H9 (cell line): ENCODE data around the gene AKAP17A. TPM values are rescaled to one million over a fixed set of nuclear protein-coding genes. Genes with fewer than 3 reads are reported as not detected.

Experiments
- DNase-seq: peaks from one replicate; pipeline ENCODE4 v3.0.0-alpha.2; 2017
- H2AFZ ChIP-seq: one replicate; pipeline ENCODE4 v1.6.1; 2013; ENCODE audit warnings: mild to moderate bottlenecking, low read length, control low read depth, moderate library complexity
- H2AK5ac ChIP-seq: 2 replicates; pipeline ENCODE4 v1.6.1; 2013; ENCODE audit warnings: low read length, control low read depth, mixed read lengths; ENCODE audit not compliant: insufficient read length
- H2BK120ac ChIP-seq: one replicate; pipeline ENCODE4 v1.6.1; 2013; ENCODE audit warnings: low read depth, mild to moderate bottlenecking, low read length, control low read depth, inconsistent platforms; ENCODE audit not compliant: poor library complexity, severe bottlenecking
- H2BK12ac ChIP-seq: 2 replicates; pipeline ENCODE4 v1.6.1; 2013; ENCODE audit warnings: low read length, control low read depth, mixed read lengths, low read depth; ENCODE audit not compliant: insufficient read length
- H2BK15ac ChIP-seq: 2 replicates; pipeline ENCODE4 v1.6.1; 2013; ENCODE audit warnings: low read depth, low read length, control low read depth
- H2BK20ac ChIP-seq: one replicate; pipeline ENCODE4 v1.6.1; 2013; ENCODE audit warnings: low read depth, mild to moderate bottlenecking, low read length, control low read depth, inconsistent platforms; ENCODE audit not compliant: poor library complexity, severe bottlenecking
- H2BK5ac ChIP-seq: 2 replicates; pipeline ENCODE4 v1.6.1; 2013; ENCODE audit warnings: low read length, control low read depth, mixed read lengths; ENCODE audit not compliant: insufficient read length
- H3K14ac ChIP-seq: 2 replicates; pipeline ENCODE4 v1.6.1; 2013; ENCODE audit warnings: low read length, control low read depth; ENCODE audit not compliant: insufficient read depth
- H3K18ac ChIP-seq: 2 replicates; pipeline ENCODE4 v1.6.1; 2013; ENCODE audit warnings: low read depth, mild to moderate bottlenecking, mixed read lengths, low read length, control low read depth; ENCODE audit not compliant: insufficient read length
- H3K23ac ChIP-seq: 2 replicates; pipeline ENCODE4 v1.6.1; 2013; ENCODE audit warnings: low read length, control low read depth, mixed read lengths, low read depth; ENCODE audit not compliant: insufficient read length
- H3K23me2 ChIP-seq: 2 replicates; pipeline ENCODE4 v1.6.1; 2013; ENCODE audit warnings: low read depth, mild to moderate bottlenecking, mixed read lengths, low read length, control low read depth; ENCODE audit not compliant: insufficient read length, poor library complexity, severe bottlenecking
- H3K27ac ChIP-seq: 2 replicates; pipeline ENCODE4 v1.5.1; 2013; ENCODE audit warnings: low read length, control low read depth, mixed read lengths, low read depth; ENCODE audit not compliant: insufficient read length
- H3K27me3 ChIP-seq: 2 replicates; pipeline ENCODE4 v1.6.1; 2013; ENCODE audit warnings: low read length, control low read depth, inconsistent platforms; ENCODE audit not compliant: insufficient read depth
- H3K4ac ChIP-seq: 2 replicates; pipeline ENCODE4 v1.6.1; 2013; ENCODE audit warnings: low read depth, mild to moderate bottlenecking, control low read depth, inconsistent platforms, low read length, moderate library complexity
- H3K4me1 ChIP-seq: 2 replicates; pipeline ENCODE4 v1.6.1; 2013; ENCODE audit warnings: low read length, control low read depth, inconsistent platforms; ENCODE audit not compliant: insufficient read depth
- H3K4me2 ChIP-seq: 2 replicates; pipeline ENCODE4 v1.6.1; 2013; ENCODE audit warnings: low read length, control low read depth, mixed read lengths; ENCODE audit not compliant: insufficient read length, insufficient read depth
- H3K56ac ChIP-seq: 2 replicates; pipeline ENCODE4 v1.6.1; 2013; ENCODE audit warnings: low read depth, mild to moderate bottlenecking, mixed read lengths, low read length, control low read depth; ENCODE audit not compliant: insufficient read length
- H3K79me1 ChIP-seq: 2 replicates; pipeline ENCODE4 v1.6.1; 2013; ENCODE audit warnings: low read depth, mild to moderate bottlenecking, moderate library complexity, low read length, control low read depth, inconsistent platforms; ENCODE audit not compliant: insufficient read depth, poor library complexity, severe bottlenecking
- H3K79me2 ChIP-seq: 2 replicates; pipeline ENCODE4 v1.6.1; 2013; ENCODE audit warnings: low read length, control low read depth, inconsistent platforms; ENCODE audit not compliant: insufficient read depth
- H3K9ac ChIP-seq: 2 replicates; pipeline ENCODE4 v1.6.1; 2013; ENCODE audit warnings: low read length, control low read depth, mixed read lengths; ENCODE audit not compliant: insufficient read length; ENCODE audit errors: extremely low read depth
- H3K9me3 ChIP-seq: one replicate; pipeline ENCODE4 v1.6.1; 2013; ENCODE audit warnings: low read depth, low read length, inconsistent platforms; ENCODE audit not compliant: control insufficient read depth
- H3T11ph ChIP-seq: one replicate; pipeline ENCODE4 v1.6.1; 2013; ENCODE audit warnings: mild to moderate bottlenecking, low read length, control low read depth, inconsistent platforms
- H4K20me1 ChIP-seq: one replicate; pipeline ENCODE4 v1.6.1; 2013; ENCODE audit not compliant: control insufficient read depth, insufficient read length, insufficient read depth
- H4K5ac ChIP-seq: 2 replicates; pipeline ENCODE4 v1.6.1; 2013; ENCODE audit warnings: low read depth, mild to moderate bottlenecking, mixed read lengths, low read length, control low read depth; ENCODE audit not compliant: insufficient read length
- H4K8ac ChIP-seq: replicated peaks from 2 replicates; pipeline ENCODE4 v1.6.1; 2013; ENCODE audit warnings: low read length, control low read depth, mixed read lengths, low read depth; ENCODE audit not compliant: insufficient read length
- H4K91ac ChIP-seq: 2 replicates; pipeline ENCODE4 v1.6.1; 2013; ENCODE audit warnings: low read depth, mild to moderate bottlenecking, moderate library complexity, mixed read lengths, low read length, control low read depth; ENCODE audit not compliant: insufficient read length
- H3K27ac Mint-ChIP-seq, 3 experiments: 2 replicates in 2 of 3; 3 replicates in 1 of 3; pipeline ENCODE4 v1.8.0; 2020 to 2021; ENCODE audit warnings: mixed read lengths in 3 of 3, mild to moderate bottlenecking in 1 of 3, moderate library complexity in 1 of 3
- H3K27me3 Mint-ChIP-seq: 2 replicates; pipeline ENCODE4 v1.8.0; 2021; ENCODE audit warnings: low read depth, mild to moderate bottlenecking, moderate library complexity, mixed read lengths
- H3K36me3 Mint-ChIP-seq, 3 experiments: 2 replicates in 2 of 3; 3 replicates in 1 of 3; pipeline ENCODE4 v1.8.0; 2020 to 2021; ENCODE audit warnings: low read depth in 3 of 3, mixed read lengths in 3 of 3; ENCODE audit not compliant: insufficient read depth in 1 of 3
- H3K4me1 Mint-ChIP-seq, 2 experiments: 2 replicates each; pipeline ENCODE4 v1.8.0; 2020; ENCODE audit warnings: mixed read lengths in 2 of 2
- H3K4me3 Mint-ChIP-seq, 2 experiments: 2 replicates in 1 of 2; 3 replicates in 1 of 2; pipeline ENCODE4 v1.8.0; 2020 to 2021; ENCODE audit warnings: mild to moderate bottlenecking in 2 of 2, mixed read lengths in 2 of 2, moderate library complexity in 1 of 2
- H3K9me3 Mint-ChIP-seq, 2 experiments: 2 replicates in 1 of 2; 3 replicates in 1 of 2; pipeline ENCODE4 v1.8.0; 2020; ENCODE audit warnings: mild to moderate bottlenecking in 2 of 2, mixed read lengths in 2 of 2, moderate library complexity in 1 of 2
- CTCF ChIP-seq: fragments of 200-600 bp; sonication (generic); conservative IDR thresholded peaks from 3 replicates; pipeline ENCODE4 v1.8.0; 2021; ENCODE audit warnings: antibody characterized with exemption, mild to moderate bottlenecking
- WGBS: extraction: QIAGEN DNeasy Blood & Tissue Kit; methylation state at CpG from one replicate; pipeline ENCODE4 v1.1.7; 2013; ENCODE audit warnings: missing lambda C conversion rate, low lambda C conversion rate, mixed read lengths; ENCODE audit not compliant: insufficient read length; ENCODE audit errors: extremely low coverage; 5-methylcytosine and 5-hydroxymethylcytosine counted together
- total RNA-seq: library from RNA; stranded (reverse); gene quantifications from 2 replicates; pipeline ENCODE4 v1.2.1, GENCODE V29; 2021

AKAP17A gene
- total RNA-seq, 1 experiment from 2014 or later = 39.7 TPM

- Histone ChIP-seq H2AFZ (no peak overlapping the region), H3K23ac (no peak overlapping the region), H3K79me2 (no peaks in the 10 kb centered on the region), H3K23me2 (no peaks in the 10 kb centered on the region), H3K79me1 (no peaks in the 10 kb centered on the region), H3K56ac (no peak overlapping the region), H3K18ac (no peak overlapping the region), H4K20me1 (no peaks in the 10 kb centered on the region), H2BK5ac (no peak overlapping the region), H2AK5ac (no peak overlapping the region), H3K4ac (no peak overlapping the region; the same call in 1 of the 2 replicates), H3K9ac (no peak overlapping the region), H4K91ac (no peak overlapping the region), H2BK15ac (no peak overlapping the region), H3T11ph (no peak overlapping the region), H2BK120ac (no peak overlapping the region), H3K4me1 (no peaks in the 10 kb centered on the region), H3K27me3 (no peaks in the 10 kb centered on the region), H3K27ac (no peak overlapping the region), H3K9me3 (no peaks in the 10 kb centered on the region), H4K8ac (no peak overlapping the region), H4K5ac (no peak overlapping the region), H3K4me2 (no peak overlapping the region), H2BK20ac (no peak overlapping the region), H3K14ac (no peak overlapping the region), H2BK12ac (no peak overlapping the region)
- no peak for DNase-seq
- peak overlapping the region; percentile 59 to 82 (median 77); a peak in 4 of 7 replicates for H3K27ac Mint-ChIP-seq
- no peaks in the 10 kb centered on the region; a peak in 1 of 5 replicates for H3K9me3 Mint-ChIP-seq
- WGBS = no CpG with 5 or more reads among the region's 15 CpGs
- TF ChIP-seq CTCF = no peak
- 0 out of 7 replicates have a peak, but pooled peaks cover 0 to 3% (median 0%) of the 10 kb centered on the region in 3 experiments for H3K36me3 Mint-ChIP-seq
- H3K27me3 Mint-ChIP-seq = peaks cover 4% of the 10 kb centered on the region
- peaks cover 6% of the 10 kb centered on the region in 2 experiments for H3K4me1 Mint-ChIP-seq
- H3K4me3 Mint-ChIP-seq = no peak overlapping the region
These were observed 18.8 kb downstream of the AKAP17A start for GRCh38 chrX:1610166-1610565.
